C4-2B (cell line): ENCODE data around the gene MYO9B.

Source experiments
- CTCF ChIP-seq: fragments of 450-650 bp; conservative IDR thresholded peaks from 2 replicates; pipeline ENCODE4 v1.5.1; 2017; ENCODE audit warnings: mild to moderate bottlenecking
- ZFX ChIP-seq: fragments of 450-650 bp; IDR thresholded peaks from 2 replicates; pipeline ENCODE4 v1.6.1; 2017

- TF ChIP-seq CTCF (no peak), ZFX (no peak)
Observed at GRCh38 chr19:17202713-17203112, 127.1 kb downstream of the MYO9B start.
